ENCODE results near the gene TRAPPC3. TPM values are rescaled to one million over a fixed set of nuclear protein-coding genes. Genes with fewer than 3 reads are reported as not detected.

Gene TRAPPC3
- total RNA-seq, 1 donor from 2014 or later, result 59.6 TPM

DNA sequence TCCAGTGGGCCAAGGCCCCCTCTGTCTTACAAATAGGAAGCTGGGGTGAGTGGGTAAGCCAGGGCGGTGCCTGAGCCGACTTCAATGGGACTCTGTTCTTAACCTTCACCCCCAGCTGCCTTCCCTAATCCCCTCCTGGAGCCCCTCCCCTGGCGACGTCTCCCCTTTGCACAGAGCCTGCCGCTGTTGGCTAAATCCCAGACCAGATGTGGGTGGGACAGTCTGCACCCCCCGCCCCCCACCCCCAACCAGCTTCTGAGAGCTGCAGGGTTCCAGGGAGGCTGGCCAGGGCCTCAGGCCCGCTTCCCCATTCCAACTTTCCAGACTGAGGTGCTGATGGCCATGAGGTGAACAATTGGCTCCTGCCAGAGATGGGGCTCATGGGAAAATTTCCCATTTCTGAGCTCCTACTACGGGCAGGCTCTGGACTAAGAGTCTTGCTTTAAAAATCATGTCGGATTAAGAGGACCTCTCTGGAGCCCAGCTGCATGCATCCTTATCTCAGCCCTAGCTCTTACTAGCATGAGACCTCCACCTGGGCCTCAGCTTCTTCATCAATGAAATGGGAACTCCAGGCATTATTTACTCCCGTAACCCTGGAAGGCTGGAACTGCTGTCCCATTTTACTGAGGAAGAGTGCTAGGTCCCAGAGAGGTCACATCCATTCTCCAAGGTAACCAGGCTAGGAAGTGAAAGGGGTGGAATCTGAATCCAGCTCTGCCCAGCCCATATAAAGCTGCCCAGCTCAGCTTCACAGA lies 30.7 kb downstream of the TRAPPC3 start:
- no peak for ATAC-seq (ENCODE audit: poor library complexity)
- intact Hi-C loops (cut with DNase I), result no loop called here
- DNase-seq, result no peak

DNA sequence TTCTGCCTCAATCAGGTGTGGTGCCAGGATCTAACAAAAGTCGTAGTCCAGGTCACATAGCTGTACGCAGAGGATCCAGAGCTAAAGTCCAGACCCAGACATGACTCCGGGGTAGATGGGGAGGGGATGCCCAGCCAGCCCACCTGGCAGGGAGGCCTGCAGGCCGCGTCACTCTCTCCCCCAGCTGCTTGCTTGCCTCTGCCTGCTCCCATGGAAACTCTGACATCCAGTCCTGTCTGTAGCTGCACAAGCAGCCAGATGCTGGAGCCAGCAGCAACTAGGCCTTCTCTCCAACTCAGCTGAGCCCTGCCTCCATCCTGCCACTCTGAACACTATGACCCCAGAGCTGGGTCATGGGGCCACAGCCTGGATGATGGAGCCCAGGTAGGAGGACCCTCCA lies 32.4 kb downstream of the TRAPPC3 start:
- no peak for ATAC-seq (ENCODE audit: poor library complexity)
- DNase-seq, result no peak
- intact Hi-C loops (cut with DNase I), result no loop called here

DNA sequence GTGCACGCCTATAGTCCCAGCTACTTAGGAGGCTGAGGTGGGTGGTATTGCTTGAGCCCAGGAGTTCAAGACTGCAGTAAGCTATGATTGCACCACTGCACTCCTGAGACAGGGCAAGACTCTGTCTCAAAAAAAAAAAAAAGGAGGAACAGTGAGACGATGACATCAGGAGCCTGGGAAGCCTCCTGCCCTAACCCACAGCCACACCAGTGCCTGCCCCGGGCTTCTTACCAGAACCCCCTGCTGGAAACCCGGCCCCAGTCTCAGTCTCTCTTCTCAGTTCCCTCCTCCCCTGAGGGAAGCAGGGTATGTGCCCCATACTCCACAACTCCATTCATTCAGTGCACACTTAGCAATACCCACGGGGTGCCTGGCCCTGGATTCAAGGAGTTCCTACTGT lies 33.4 kb downstream of the TRAPPC3 start:
- peak; percentile 47 for ATAC-seq (ENCODE audit: poor library complexity)
- intact Hi-C loops (cut with DNase I), result no loop called here
- no peak for DNase-seq

DNA sequence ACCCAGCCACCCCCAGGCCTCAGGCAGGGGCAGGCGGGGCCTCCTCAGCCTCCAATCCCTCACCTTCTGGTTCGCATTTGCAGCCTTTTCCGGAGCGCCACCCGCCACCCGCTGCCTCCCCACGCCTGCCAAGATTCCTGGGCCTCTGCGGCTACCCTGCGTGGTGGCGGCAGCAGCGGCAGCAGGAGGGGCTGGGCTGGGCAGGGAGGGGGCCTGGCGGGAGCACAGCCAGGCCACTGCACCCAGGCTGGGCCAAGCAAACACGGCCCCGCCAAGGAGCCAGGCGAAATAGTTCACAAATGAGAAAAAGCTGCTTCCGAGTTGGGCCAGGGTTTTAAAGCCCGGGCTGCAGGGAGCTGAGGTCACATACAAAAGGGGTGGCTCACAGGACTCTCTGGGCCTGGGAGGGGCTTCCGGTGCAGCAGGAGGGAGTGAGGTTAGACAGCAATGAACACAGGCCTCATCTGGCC lies 34.1 kb downstream of the TRAPPC3 start:
- ATAC-seq (ENCODE audit: poor library complexity) (peak; percentile 44), DNase-seq (peak; percentile 58)
- intact Hi-C loops (cut with DNase I), result no loop called here

DNA sequence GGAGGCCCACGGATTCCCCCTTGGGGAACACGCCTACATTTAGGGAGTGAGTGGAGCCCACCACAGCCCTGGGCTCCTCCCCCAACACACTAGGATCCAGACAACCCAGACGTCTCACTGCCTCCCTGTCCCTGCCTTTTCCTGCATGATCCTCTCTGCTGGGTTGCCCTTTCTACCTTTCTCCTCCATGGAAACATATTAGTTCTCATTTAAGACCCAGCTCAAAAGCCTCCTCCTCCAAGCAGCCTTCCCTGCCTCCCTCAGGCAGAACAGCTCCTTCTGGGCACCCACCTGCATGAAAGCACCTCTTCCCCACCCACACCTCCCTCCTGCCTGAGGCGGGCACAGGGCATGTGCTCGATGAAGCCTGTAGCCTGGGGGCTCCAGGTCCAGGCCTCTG lies 34.9 kb downstream of the TRAPPC3 start:
- intact Hi-C loops (cut with DNase I), result no loop called here
- ATAC-seq (ENCODE audit: poor library complexity) (no peak), DNase-seq (no peak)

DNA sequence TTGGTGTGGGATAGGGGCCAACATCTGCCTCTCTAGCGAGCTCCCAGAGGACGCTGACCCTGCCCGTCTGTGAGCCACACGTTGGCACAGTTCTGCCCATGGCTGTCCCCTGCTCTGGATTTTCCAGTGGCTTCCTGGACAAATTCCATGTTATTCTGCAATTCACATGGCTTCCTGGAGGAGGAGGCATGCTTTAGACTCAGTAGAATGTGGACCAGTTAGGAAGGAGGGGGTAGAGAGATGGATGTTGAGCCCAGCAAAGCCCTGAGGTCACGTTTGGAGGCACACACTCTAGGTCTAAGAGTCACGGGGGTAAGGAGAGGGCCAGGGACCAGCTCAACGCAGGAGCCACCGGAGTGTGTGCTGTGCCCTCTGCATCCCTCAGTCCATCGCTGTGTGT lies 36.5 kb downstream of the TRAPPC3 start:
- DNase-seq (no peak), ATAC-seq (ENCODE audit: poor library complexity) (no peak)
- intact Hi-C loops (cut with DNase I), result no loop called here

DNA sequence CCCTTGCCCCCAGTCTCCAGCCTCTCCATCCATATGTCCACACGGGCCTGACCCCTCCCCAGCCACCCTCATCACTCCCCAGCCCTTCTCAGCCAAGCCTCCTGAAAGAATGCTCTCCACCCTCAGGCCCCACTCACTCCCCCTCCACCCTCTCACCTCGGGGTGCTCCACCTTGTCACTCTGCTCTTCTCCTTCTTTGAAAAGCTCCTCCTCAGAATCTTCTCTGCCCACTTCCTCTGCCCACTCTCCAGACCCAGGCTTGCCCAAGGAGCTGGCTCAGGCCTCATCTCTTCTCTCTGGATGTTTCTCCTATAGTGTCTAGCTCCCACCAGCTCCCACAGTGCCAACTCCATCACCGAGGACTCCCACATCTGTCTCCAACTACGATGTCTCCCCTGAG lies 38.1 kb downstream of the TRAPPC3 start:
- DNase-seq (no peak), ATAC-seq (ENCODE audit: poor library complexity) (no peak)
- intact Hi-C loops (cut with DNase I), result no loop called here

DNA sequence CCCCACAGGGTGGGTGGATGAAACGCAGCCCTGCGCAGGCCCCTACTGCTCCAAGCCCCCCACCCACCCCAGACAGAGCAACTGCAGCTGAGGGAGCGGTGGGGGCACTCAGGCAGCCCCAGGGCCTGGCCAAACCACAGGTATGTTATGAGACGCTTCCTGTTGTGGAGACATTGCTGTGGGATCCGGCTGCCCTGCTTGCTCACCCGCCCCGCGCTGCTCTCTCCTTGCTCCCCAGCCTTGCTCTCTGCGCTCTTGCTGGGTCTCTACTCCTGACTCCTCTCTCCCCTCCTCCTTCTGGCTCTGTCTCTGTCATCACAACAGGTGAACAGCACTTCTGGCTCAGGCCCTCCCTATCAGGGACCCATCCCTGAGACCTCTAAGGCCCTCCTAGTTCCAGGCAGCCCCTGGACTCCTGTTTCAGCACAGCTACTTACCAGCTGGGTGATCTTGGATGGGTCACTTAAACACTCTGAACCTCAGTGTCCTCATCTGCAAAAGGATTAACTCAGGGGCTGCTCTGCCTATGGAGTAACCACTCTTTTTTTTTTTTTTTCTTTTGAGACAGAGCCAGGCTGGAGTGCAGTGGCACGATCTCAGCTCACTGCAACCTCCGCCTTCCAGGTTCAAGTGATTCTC lies 40.1 kb downstream of the TRAPPC3 start:
- no peak for DNase-seq
- no peak for ATAC-seq (ENCODE audit: poor library complexity)
- intact Hi-C loops (cut with DNase I), result no loop called here

DNA sequence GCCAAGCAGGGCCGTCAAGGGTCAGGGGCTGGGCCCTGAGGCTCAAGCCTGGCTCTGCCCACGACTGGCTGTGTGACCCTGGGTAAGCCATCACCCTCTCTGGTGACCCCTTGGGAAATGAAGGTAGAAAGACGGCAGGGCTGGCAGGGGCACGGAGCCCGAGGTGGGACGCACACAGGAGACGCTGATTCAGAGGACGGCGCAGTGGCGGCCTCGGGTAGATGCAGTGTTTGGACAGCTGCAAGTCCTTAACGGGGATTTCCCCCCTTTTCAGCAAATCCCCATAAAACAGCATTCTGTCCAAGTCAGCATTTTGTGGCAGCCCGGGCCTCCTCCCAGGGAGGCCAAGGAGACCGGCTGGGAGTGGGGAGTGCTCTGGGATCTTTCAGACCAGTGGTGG lies 41.0 kb downstream of the TRAPPC3 start:
- DNase-seq, result no peak
- no peak for ATAC-seq (ENCODE audit: poor library complexity)
- intact Hi-C loops (cut with DNase I), result no loop called here

DNA sequence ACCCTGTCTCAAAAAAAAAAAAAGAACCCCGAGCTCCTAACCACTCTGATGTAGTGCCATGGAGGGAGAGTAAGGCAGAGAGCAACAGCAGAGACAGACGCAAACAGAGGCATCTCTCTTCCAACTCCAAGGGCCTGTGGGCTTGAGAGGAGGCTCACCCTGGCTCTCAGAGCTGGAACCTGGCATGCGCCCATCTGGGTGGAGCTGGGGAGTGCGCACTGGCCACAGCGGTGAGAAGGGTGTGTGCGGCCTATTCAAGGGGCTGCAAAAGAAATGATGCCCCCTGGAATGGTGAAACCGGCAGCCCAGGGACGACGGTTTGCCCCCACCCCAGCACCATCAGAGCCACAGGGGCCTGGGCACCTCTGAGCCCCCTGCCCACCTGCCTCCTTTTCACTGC lies 41.9 kb downstream of the TRAPPC3 start:
- ATAC-seq (ENCODE audit: poor library complexity), result no peak
- intact Hi-C loops (cut with DNase I), result no loop called here

DNA sequence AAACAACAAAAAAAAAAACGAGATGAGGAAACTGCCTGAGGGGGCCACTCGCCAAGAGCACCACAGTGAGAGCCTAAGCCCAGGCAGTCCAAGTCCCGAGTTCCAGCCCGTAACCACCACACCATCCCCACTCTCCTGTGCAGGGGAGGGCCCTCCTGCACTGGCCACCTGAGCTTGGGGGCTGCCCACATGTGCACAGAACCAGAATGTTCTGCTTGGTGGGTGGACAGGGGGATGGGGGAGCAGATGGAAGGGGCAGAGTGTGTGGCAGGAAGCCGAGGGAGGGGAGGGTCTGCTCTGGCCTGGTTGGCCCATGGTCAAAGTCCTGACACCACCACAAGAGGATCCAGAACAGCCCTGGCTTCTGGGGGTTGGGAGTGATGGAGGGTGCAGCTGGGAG lies 43.0 kb downstream of the TRAPPC3 start:
- DNase-seq, result no peak
- intact Hi-C loops (cut with DNase I), result no loop called here
- ATAC-seq (ENCODE audit: poor library complexity), result no peak

More for the DNA sequence above, 41.9 kb downstream of the TRAPPC3 start:
- no peak for DNase-seq

DNA sequence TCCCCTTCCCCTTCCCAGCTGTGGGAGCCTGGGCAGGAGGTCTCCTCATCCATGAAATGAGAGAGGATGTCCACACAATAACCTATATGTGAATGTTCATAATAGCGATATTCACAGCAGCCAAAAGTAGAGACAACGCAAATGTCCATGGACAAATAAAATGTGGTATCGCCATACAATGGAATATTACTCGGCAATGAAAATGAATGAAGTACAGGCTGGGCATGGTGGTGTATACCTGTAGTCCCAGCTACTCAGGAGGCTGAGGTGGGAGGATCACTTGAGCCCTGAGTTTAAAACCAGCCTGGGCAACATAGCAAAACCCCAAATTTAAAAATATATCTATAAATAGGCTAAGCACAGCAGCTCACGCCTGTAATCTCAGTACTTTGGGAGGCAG lies 47.7 kb downstream of the TRAPPC3 start:
- DNase-seq (no peak), ATAC-seq (ENCODE audit: poor library complexity) (no peak)
- intact Hi-C loops (cut with DNase I), result loop anchor here (5.0 kb wide), 1 partner anchor 36 kb away; no protein-coding TSS in a partner anchor

DNA sequence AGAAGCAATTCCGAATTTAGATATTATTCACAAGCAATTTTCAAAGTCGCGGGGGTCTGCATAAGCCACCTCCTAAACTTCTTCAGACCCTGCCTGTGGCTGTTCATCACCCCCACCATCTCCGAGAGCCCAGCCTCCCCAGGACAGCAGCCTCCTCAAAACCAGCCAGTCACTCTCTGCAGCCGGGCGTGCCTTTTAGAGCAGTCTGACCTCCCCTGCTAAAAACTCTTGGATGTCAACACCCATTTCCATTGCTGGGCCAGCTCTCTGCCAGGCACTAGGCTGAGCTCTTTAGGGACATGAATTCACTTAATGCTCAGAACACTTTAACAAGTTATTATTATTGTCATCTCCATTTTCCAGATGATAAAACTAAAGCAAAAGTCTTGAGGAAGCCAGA lies 48.9 kb downstream of the TRAPPC3 start:
- intact Hi-C loops (cut with DNase I), result loop anchor here (5.0 kb wide), 1 partner anchor 37 kb away; no protein-coding TSS in a partner anchor
- ATAC-seq (ENCODE audit: poor library complexity) (no peak), DNase-seq (no peak)

DNA sequence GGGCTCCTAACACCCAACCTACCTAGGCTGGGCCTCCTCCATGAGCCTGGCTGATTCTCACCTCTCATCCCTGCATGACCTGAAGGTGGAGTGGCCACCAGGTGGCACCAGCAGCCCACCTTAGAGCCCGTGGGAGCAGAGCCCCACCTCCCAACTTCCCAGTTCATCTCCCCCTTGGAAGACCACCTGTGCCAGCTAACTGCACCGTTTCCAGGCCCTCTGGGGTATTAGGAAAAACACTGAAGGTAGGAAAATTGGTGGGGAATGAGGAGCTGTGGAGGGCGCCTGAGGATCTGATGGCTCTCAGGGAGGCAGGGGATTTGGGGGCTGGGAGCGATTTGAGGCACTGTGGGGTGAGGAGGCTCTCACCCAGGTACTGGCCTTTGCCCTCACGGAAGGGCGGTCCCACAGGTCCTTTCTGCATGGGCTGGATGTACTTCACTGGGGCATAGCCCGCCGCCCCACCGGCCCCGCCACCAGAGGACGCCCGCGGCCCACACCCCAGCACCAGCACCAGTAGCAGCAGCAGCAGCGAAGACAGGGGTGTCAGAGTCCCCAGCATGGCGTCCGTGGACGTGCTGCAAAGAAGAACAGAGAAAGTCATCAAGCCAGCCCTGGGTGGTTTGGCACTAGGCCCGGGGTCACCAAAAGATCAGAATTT lies 49.5 kb downstream of the TRAPPC3 start:
- intact Hi-C loops (cut with DNase I), result loop anchor here (5.0 to 10.0 kb wide), 4 partner anchors 37 to 322 kb away; no protein-coding TSS in a partner anchor
- DNase-seq, result peak; percentile 89
- peak; percentile 92 for ATAC-seq (ENCODE audit: poor library complexity)

DNA sequence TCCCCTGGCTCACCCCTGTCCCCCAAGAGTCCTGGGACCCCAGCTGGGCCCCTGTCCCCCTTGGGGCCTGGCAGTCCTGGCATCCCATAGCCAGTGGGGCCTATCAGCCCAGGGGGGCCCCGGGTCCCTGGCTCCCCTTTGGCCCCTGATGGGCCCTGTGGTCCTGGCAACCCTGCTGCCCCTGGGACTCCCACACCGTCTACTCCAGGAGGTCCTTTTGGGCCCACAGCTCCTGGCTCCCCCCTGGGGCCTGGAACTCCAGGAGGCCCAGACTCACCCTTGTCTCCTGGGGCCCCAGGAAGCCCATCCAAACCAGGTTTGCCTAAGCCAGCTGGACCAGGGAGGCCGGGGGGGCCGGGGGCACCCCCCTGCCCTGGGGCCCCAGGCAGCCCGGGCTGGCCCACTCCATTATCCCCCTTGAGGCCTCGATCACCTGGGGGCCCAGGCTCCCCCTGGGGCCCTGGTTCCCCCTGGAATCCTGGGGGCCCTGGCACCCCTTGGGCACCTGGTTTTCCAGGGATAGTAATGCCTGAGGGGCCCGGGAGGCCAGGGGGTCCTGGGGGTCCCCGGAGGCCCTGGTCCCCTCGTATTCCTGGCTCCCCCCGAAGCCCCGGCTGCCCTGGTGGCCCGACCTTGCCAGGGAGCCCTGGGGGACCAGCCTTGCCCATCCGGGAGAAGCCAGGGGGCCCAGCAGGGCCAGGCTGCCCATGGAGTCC lies 50.5 kb downstream of the TRAPPC3 start:
- no peak for DNase-seq
- intact Hi-C loops (cut with DNase I), result loop anchor here (5.0 to 10.0 kb wide), 3 partner anchors 96 to 323 kb away; no protein-coding TSS in a partner anchor
- ATAC-seq (ENCODE audit: poor library complexity), result no peak

DNA sequence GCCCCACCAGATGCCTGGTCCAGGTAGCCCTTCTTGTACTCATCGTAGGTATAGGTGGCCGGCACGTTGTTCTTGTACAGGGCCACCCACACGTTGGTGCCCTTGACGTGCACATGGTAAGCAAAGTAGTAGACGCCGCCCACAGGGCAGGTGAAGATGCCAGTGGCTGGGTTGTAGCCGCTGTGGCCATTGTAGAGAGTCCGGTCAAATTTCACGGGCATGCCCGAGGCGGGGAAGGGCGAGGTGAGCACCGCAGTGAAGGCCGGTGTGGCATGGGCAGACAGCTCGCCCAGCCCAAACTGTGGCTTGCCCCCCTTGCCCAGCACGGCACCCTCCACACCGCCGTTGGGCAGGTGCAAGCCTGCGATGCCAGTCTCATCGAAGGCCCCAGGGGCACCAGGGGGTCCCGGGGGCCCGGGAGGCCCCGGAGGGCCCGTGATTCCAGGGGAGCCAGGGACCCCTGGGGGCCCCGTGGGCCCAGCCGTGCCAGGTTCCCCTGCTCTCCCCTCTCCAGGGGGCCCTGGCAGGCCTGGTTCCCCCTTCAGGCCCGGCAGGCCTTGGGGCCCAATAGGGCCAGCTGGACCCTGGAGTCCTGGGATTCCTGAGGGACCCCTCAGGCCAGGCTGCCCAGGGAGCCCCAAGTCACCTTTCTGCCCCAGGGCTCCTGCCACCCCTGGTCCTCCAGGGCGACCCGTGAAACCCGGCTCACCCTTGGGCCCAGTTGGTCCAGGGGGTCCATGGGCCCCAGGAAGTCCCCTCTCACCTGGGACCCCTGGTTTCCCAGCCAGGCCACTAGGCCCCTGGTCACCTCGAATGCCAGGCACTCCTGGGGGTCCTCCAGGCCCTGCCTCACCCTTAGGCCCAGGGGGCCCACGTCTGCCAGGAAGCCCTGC lies 51.3 kb downstream of the TRAPPC3 start:
- ATAC-seq (ENCODE audit: poor library complexity) (no peak), DNase-seq (no peak)
- intact Hi-C loops (cut with DNase I), result loop anchor here (5.0 to 10.0 kb wide), 3 partner anchors 97 to 324 kb away; no protein-coding TSS in a partner anchor

DNA sequence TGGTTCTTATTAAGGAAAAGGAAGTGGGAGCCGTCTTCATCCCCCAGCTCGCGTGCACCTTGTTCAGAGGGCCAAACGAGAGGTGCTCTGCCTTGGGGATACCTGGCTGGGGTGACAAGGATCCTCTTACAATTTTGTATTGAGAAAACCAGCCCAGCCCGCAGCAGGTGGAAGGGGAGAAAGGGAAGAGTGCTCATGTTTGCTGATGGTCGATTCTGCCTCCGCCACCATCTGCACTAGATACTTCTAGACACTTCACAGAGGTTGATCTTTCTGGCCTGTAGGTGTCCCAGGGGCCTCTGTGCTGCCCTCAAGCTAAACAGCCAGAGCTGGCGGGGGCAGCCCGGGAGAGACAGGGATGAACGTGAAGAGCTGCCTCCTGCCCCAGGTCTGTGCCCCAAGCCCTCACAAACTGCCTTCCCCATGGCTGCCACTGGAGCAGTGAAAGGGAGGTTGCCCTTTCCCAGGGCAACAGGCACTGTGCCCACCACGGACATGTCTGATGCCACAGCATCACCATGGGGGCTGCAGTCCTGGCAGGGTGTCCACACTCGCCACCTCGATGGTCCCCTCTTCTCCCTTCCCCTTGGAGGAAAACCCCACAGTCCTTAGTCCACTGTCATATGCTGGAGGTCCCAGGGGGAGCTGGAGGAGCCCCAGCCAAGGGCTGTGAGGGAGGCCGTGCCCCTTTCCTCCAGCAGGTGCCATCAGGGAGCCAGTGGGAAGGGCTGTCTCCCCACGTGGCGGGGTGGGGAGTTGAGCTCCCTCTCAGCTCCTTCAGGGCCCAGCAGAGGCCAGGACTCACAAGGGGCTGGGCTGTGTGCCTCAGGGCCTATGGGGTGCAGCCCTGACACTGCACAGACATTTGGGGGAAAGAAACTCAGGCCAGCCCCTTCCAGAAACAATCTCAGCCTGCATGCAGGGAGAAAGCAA lies 52.5 kb downstream of the TRAPPC3 start:
- intact Hi-C loops (cut with DNase I), result loop anchor here (5.0 to 10.0 kb wide), 3 partner anchors 98 to 326 kb away; no protein-coding TSS in a partner anchor
- DNase-seq, result no peak
- no peak for ATAC-seq (ENCODE audit: poor library complexity)
